ENCODE results near the gene CEACAM7.

CEACAM7 gene

GRCh38 chr19:41700381-41701195 is 12.5 kb upstream of the CEACAM7 start:
- DNase-seq (ENCODE audit: low read depth in 1 of 2, low spot score in 1 of 2), result no peak
- no peaks in the 10 kb centered on the region for H3K27me3 ChIP-seq (ENCODE audit: insufficient read depth, poor library complexity, severe bottlenecking)
- no peak overlapping the region for H3K27ac ChIP-seq (replicated peaks)
- TF ChIP-seq POLR2AphosphoS5 (IDR thresholded peaks at IDR 0.05; ENCODE audit: low read depth) (no peak), REST (IDR thresholded peaks at IDR 0.05; ENCODE audit: insufficient replicate concordance, low read depth) (no peak), SPI1 (IDR thresholded peaks at IDR 0.05; ENCODE audit: borderline replicate concordance, low read depth) (no peak), CTCF (IDR thresholded peaks at IDR 0.05; ENCODE audit: insufficient read depth, low read length) (no peak), GABPA (IDR thresholded peaks at IDR 0.05; ENCODE audit: low read depth) (no peak)
- H3K4me3 ChIP-seq (replicated peaks; ENCODE audit: insufficient read depth, low read length), result no peak overlapping the region

GRCh38 chr19:41699968-41700323 is 11.9 kb upstream of the CEACAM7 start:
- no peak overlapping the region for H3K27ac ChIP-seq (replicated peaks)
- no peak for TF ChIP-seq CTCF (IDR thresholded peaks at IDR 0.05; ENCODE audit: insufficient read depth, low read length)
- no peak for TF ChIP-seq REST (IDR thresholded peaks at IDR 0.05; ENCODE audit: insufficient replicate concordance, low read depth)
- no peak for TF ChIP-seq POLR2AphosphoS5 (IDR thresholded peaks at IDR 0.05; ENCODE audit: low read depth)
- no peak for TF ChIP-seq SPI1 (IDR thresholded peaks at IDR 0.05; ENCODE audit: borderline replicate concordance, low read depth)
- no peak overlapping the region for H3K4me3 ChIP-seq (replicated peaks; ENCODE audit: insufficient read depth, low read length)
- DNase-seq (ENCODE audit: low read depth in 1 of 2, low spot score in 1 of 2), result no peak
- H3K27me3 ChIP-seq (ENCODE audit: insufficient read depth, poor library complexity, severe bottlenecking), result no peaks in the 10 kb centered on the region

- no peaks in the 10 kb centered on the region for H3K27me3 ChIP-seq (ENCODE audit: insufficient read depth, poor library complexity, severe bottlenecking)
- no peak for TF ChIP-seq CTCF (IDR thresholded peaks at IDR 0.05; ENCODE audit: insufficient read depth, low read length)
- TF ChIP-seq REST (IDR thresholded peaks at IDR 0.05; ENCODE audit: insufficient replicate concordance, low read depth), result no peak
- TF ChIP-seq SPI1 (IDR thresholded peaks at IDR 0.05; ENCODE audit: borderline replicate concordance, low read depth), result no peak
- no peak for TF ChIP-seq GABPA (IDR thresholded peaks at IDR 0.05; ENCODE audit: low read depth)
- no peak for TF ChIP-seq POLR2AphosphoS5 (IDR thresholded peaks at IDR 0.05; ENCODE audit: low read depth)
- no peak for DNase-seq (ENCODE audit: low read depth in 1 of 2, low spot score in 1 of 2)
- H3K4me3 ChIP-seq (replicated peaks; ENCODE audit: insufficient read depth, low read length), result no peak overlapping the region
- H3K27ac ChIP-seq (replicated peaks), result no peak overlapping the region
These were observed 11.3 kb upstream of the CEACAM7 start for GRCh38 chr19:41699231-41699967.

All from HL-60 (cell line).